Measurements from ENCODE around the gene ABHD13.
"Not testable (repeated sequence)": the region's sequence is repeated elsewhere in the genome, so short reads cannot be mapped to it uniquely, and the experiment has no call there.

ABHD13 gene

GRCh38 chr13:108263621-108264355, 45.6 kb downstream of the ABHD13 start:
- Mint-ChIP-seq H3K36me3 (peaks cover 9% of the 10 kb centered on the region), H3K27ac (no peak overlapping the region), H3K4me1 (peaks cover 31% of the 10 kb centered on the region), H3K27me3 (no peaks in the 10 kb centered on the region), H3K4me3 (no peak overlapping the region), H3K9me3 (peaks cover 3% of the 10 kb centered on the region)
- CTCF ChIA-PET: no interaction called here
- no peak for DNase-seq

GRCh38 chr13:108266321-108266990, 48.3 kb downstream of the ABHD13 start:
- Mint-ChIP-seq H3K4me1 (peaks cover 50% of the 10 kb centered on the region), H3K9me3 (peaks cover 3% of the 10 kb centered on the region), H3K27ac (peak overlapping the region; percentile 8), H3K4me3 (peak overlapping the region; percentile 47), H3K36me3 (peaks cover 9% of the 10 kb centered on the region), H3K27me3 (no peaks in the 10 kb centered on the region)
- DNase-seq: no peak
- CTCF ChIA-PET: no interaction called here

- no peak overlapping the region for H3K4me3 Mint-ChIP-seq
- H3K27me3 Mint-ChIP-seq: no peaks in the 10 kb centered on the region
- H3K9me3 Mint-ChIP-seq: peaks cover 3% of the 10 kb centered on the region
- H3K36me3 Mint-ChIP-seq: peaks cover 9% of the 10 kb centered on the region
- peaks cover 55% of the 10 kb centered on the region for H3K4me1 Mint-ChIP-seq
- CTCF ChIA-PET: no interaction called here
- no peak for DNase-seq
- peak overlapping the region; percentile 42 for H3K27ac Mint-ChIP-seq
Observed at GRCh38 chr13:108267347-108267746, 49.2 kb downstream of the ABHD13 start.

GRCh38 chr13:108267855-108268254, 49.7 kb downstream of the ABHD13 start:
- CTCF ChIA-PET: interaction anchor here (1.5 kb wide), 1 partner anchor 625 kb away, joined by 3 read pairs; no protein-coding TSS in a partner anchor

GRCh38 chr13:108268466-108269112, 50.4 kb downstream of the ABHD13 start:
- CTCF ChIA-PET: interaction anchor here (1.5 kb wide), 1 partner anchor 624 kb away, joined by 3 read pairs; no protein-coding TSS in a partner anchor
- Mint-ChIP-seq H3K36me3 (peaks cover 11% of the 10 kb centered on the region), H3K4me1 (peaks cover 63% of the 10 kb centered on the region), H3K4me3 (no peak overlapping the region), H3K9me3 (peaks cover 3% of the 10 kb centered on the region), H3K27me3 (no peaks in the 10 kb centered on the region), H3K27ac (peak overlapping the region; percentile 62)
- DNase-seq: no peak

More at GRCh38 chr13:108267855-108268254, 49.7 kb downstream of the ABHD13 start:
- Mint-ChIP-seq H3K27ac (peak overlapping the region; percentile 42), H3K4me1 (peaks cover 58% of the 10 kb centered on the region)
- H3K4me3 Mint-ChIP-seq, DNase-seq, H3K9me3 Mint-ChIP-seq, H3K36me3 Mint-ChIP-seq, H3K27me3 Mint-ChIP-seq: not testable (repeated sequence)

- CTCF ChIA-PET: interaction anchor here (0.7 to 1.5 kb wide), 5 partner anchors 43 to 623 kb away, joined by 3 to 4 read pairs (median 3); no protein-coding TSS in a partner anchor
- peak within 1 kb of the TSS; percentile 88 for H3K27ac Mint-ChIP-seq
- H3K27me3 Mint-ChIP-seq: no peaks in the 10 kb centered on the region
- peaks cover 3% of the 10 kb centered on the region for H3K9me3 Mint-ChIP-seq
- H3K4me3 Mint-ChIP-seq: peak within 1 kb of the TSS; percentile 84
- DNase-seq: peak; percentile 70
- peaks cover 8% of the 10 kb centered on the region for H3K36me3 Mint-ChIP-seq
- peaks cover 63% of the 10 kb centered on the region for H3K4me1 Mint-ChIP-seq
Observed at GRCh38 chr13:108269601-108270328, 51.6 kb downstream of the ABHD13 start, which contains the start of gene TNFSF13B. TSS of gene TNFSF13B (plus strand) at chr13:108269718. CDS start at chr13:108269896, 178 bp downstream.

GRCh38 chr13:108270442-108270841, 52.2 kb downstream of the ABHD13 start:
- H3K27ac Mint-ChIP-seq: peak overlapping the region; percentile 88
- H3K4me1 Mint-ChIP-seq: peaks cover 61% of the 10 kb centered on the region

GRCh38 chr13:108272333-108272732, 54.1 kb downstream of the ABHD13 start:
- Mint-ChIP-seq H3K4me3 (peak overlapping the region; percentile 41), H3K27ac (no peak overlapping the region), H3K4me1 (peaks cover 44% of the 10 kb centered on the region), H3K27me3 (no peaks in the 10 kb centered on the region), H3K9me3 (peaks cover 3% of the 10 kb centered on the region), H3K36me3 (peaks cover 10% of the 10 kb centered on the region)
- CTCF ChIA-PET: interaction anchor here (1.1 kb wide), 1 partner anchor 623 kb away, joined by 4 read pairs; no protein-coding TSS in a partner anchor
- DNase-seq: no peak

More at GRCh38 chr13:108270442-108270841, 52.2 kb downstream of the ABHD13 start:
- Mint-ChIP-seq H3K4me3 (peak overlapping the region; percentile 84), H3K27me3 (no peaks in the 10 kb centered on the region), H3K9me3 (peaks cover 3% of the 10 kb centered on the region), H3K36me3 (peaks cover 8% of the 10 kb centered on the region)
- CTCF ChIA-PET: interaction anchor here (0.7 to 1.2 kb wide), 5 partner anchors 43 to 72 kb away, joined by 3 to 4 read pairs (median 3); no protein-coding TSS in a partner anchor
- peak; percentile 29 for DNase-seq

GRCh38 chr13:108273429-108274118, 55.4 kb downstream of the ABHD13 start:
- no peaks in the 10 kb centered on the region for H3K27me3 Mint-ChIP-seq
- DNase-seq: no peak
- H3K4me1 Mint-ChIP-seq: peaks cover 36% of the 10 kb centered on the region
- H3K9me3 Mint-ChIP-seq: no peaks in the 10 kb centered on the region
- no peak overlapping the region for H3K27ac Mint-ChIP-seq
- H3K4me3 Mint-ChIP-seq: no peak overlapping the region
- CTCF ChIA-PET: no interaction called here
- peaks cover 10% of the 10 kb centered on the region for H3K36me3 Mint-ChIP-seq

- Mint-ChIP-seq H3K4me1 (peaks cover 27% of the 10 kb centered on the region), H3K4me3 (no peak overlapping the region), H3K9me3 (no peaks in the 10 kb centered on the region), H3K36me3 (peaks cover 14% of the 10 kb centered on the region), H3K27me3 (no peaks in the 10 kb centered on the region), H3K27ac (no peak overlapping the region)
- no peak for DNase-seq
- CTCF ChIA-PET: no interaction called here
Observed at GRCh38 chr13:108274718-108275117, 56.5 kb downstream of the ABHD13 start.

GRCh38 chr13:108276060-108276459, 57.9 kb downstream of the ABHD13 start:
- peaks cover 16% of the 10 kb centered on the region for H3K4me1 Mint-ChIP-seq
- CTCF ChIA-PET: no interaction called here

GRCh38 chr13:108278466-108278865, 60.3 kb downstream of the ABHD13 start:
- DNase-seq: no peak
- Mint-ChIP-seq H3K4me3 (no peak overlapping the region), H3K36me3 (peaks cover 16% of the 10 kb centered on the region), H3K9me3 (no peaks in the 10 kb centered on the region), H3K4me1 (peaks cover 4% of the 10 kb centered on the region), H3K27ac (no peak overlapping the region), H3K27me3 (no peaks in the 10 kb centered on the region)
- CTCF ChIA-PET: no interaction called here

More at GRCh38 chr13:108276060-108276459, 57.9 kb downstream of the ABHD13 start:
- DNase-seq: no peak
- H3K27me3 Mint-ChIP-seq: no peaks in the 10 kb centered on the region
- H3K4me3 Mint-ChIP-seq: no peak overlapping the region
- peaks cover 17% of the 10 kb centered on the region for H3K36me3 Mint-ChIP-seq
- H3K27ac Mint-ChIP-seq: no peak overlapping the region
- H3K9me3 Mint-ChIP-seq: no peaks in the 10 kb centered on the region

- Mint-ChIP-seq H3K36me3 (peaks cover 8% of the 10 kb centered on the region), H3K9me3 (no peaks in the 10 kb centered on the region), H3K4me3 (no peak overlapping the region), H3K27ac (no peak overlapping the region), H3K4me1 (peaks cover 3% of the 10 kb centered on the region), H3K27me3 (no peaks in the 10 kb centered on the region)
- DNase-seq: no peak
- CTCF ChIA-PET: no interaction called here
Observed at GRCh38 chr13:108281901-108282300, 63.7 kb downstream of the ABHD13 start.
